GM13976 (cell line): ENCODE results near the gene NT5C.
"Not testable (repeated sequence)": the region's sequence is repeated elsewhere in the genome, so short reads cannot be mapped to it uniquely, and the experiment has no call there.

Experiments
- DNase-seq: peaks from one replicate; pipeline ENCODE4 v3.0.0; 2012; ENCODE audit warnings: low spot score
- in situ Hi-C: fragments of 300-500 bp; cut with MboI; formaldehyde crosslinking; loops from one replicate; pipeline ENCODE4 v1.12.0; 2022; ENCODE audit warnings: low sequenced_read_pairs, mixed read lengths, inconsistent platforms; ENCODE audit not compliant: unreplicated experiment
- TF ChIP-seq, protein P1 (sequence below): IDR thresholded peaks from 2 replicates; pipeline ENCODE4 v1.5.1; 2012; ENCODE audit warnings: borderline replicate concordance, mild to moderate bottlenecking; ENCODE audit not compliant: insufficient read depth; ENCODE audit errors: extremely low read depth, missing control alignments, control extremely low read depth

Gene NT5C

DNA sequence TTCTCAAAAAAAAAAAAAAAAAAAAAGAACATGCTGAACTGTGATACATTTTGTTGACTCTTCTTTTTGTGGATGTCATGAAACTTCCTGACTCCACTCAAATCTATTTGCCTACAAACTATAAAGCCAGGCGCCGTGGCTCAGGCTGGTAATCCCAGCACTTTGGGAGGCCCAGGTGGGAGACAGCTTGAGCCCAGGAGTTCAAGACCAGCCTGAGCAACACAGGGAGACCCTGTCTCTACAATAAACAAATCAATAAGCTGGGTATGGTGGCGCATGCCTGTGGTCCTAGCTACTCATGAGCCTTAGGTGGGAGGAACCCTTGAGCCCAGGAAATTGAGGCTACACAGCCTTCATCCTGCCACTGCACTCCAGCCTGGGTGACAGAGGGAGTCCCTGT, 1.5 kb upstream of the NT5C start:
- in situ Hi-C loops, result no loop called here
- TF ChIP-seq, protein P1, sequence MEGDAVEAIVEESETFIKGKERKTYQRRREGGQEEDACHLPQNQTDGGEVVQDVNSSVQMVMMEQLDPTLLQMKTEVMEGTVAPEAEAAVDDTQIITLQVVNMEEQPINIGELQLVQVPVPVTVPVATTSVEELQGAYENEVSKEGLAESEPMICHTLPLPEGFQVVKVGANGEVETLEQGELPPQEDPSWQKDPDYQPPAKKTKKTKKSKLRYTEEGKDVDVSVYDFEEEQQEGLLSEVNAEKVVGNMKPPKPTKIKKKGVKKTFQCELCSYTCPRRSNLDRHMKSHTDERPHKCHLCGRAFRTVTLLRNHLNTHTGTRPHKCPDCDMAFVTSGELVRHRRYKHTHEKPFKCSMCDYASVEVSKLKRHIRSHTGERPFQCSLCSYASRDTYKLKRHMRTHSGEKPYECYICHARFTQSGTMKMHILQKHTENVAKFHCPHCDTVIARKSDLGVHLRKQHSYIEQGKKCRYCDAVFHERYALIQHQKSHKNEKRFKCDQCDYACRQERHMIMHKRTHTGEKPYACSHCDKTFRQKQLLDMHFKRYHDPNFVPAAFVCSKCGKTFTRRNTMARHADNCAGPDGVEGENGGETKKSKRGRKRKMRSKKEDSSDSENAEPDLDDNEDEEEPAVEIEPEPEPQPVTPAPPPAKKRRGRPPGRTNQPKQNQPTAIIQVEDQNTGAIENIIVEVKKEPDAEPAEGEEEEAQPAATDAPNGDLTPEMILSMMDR, result no peak
- DNase-seq, result no peak

DNA sequence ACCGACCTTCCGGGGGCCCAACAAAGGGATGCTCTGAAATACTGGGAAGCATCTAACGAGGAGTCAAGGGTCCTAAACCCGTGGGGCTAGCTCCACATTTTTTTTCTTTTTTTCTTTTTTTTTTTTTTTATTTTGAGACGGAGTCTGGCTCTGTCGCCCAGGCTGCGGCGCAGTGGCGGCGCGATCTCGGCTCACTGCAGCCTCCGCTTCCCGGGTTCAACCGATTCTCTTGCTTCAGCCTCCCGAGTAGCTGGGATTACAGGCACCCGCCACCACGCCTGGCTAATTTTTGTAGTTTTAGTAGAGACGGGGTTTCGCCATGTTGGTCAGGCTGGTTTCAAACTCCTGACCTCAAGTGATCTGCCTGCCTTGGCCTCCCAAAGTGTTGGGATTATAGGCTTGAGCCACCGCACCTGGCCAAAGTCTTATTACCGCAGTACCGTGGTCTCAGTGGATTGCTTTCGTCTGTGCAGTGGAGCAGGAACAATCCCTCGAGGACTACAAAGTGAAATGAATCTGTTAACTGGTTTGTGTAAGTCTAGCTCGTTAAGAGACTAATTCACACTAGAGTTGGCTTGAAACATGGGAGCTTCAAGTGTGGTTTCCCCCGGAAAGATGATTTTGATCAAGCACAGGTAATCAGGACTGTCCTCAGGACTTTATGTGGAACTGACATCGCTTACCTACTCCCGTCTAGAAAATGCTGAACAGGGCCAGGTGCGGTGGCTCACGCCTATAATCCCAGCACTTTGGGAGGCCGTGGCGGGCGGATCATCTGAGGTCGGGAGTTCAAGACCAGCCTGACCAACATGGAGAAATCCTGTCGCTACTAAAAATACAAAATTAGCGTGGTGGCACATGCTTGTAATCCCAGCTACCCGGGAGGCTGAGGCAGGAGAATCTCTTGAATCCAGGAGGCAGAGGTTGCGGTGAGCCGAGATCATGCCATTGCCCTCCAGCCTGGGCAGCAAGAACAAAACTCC, 767 bp upstream of the NT5C start:
- in situ Hi-C loops, DNase-seq: not testable (repeated sequence)

DNA sequence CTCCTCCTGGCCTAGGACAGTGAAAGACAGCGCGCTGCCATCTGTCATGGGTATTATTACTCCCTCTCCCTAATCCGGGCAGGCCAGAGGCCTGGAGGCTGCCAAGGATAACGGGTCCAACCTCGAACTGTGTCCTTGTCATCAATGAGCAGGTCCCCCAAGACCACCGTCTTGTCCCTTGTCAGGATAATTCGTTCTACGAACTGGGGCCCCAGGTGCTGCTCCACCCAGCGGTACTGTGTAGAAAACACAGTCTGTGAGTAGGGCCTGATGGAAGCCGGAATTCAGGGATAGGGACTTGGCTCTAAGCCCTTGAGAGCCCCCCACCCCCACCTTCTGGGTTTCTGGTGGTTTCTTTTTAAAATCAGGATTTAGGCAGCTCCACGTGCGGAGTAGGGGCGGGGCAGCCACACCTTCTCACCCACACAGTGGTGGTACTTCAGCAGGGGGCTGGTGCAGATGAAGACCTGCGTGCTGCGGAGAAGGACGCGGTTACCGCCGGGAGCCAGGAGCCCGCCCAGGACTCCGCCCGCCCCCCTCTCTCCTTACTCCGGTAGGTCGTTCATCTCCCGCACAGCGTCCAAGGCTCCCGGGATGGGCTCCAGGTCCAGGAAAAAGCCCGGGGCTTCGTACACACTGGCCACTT, 787 bp downstream of the NT5C start:
- in situ Hi-C loops, result no loop called here
- peak; percentile 68 for DNase-seq
- TF ChIP-seq, protein P1, result peak; percentile 75

DNA sequence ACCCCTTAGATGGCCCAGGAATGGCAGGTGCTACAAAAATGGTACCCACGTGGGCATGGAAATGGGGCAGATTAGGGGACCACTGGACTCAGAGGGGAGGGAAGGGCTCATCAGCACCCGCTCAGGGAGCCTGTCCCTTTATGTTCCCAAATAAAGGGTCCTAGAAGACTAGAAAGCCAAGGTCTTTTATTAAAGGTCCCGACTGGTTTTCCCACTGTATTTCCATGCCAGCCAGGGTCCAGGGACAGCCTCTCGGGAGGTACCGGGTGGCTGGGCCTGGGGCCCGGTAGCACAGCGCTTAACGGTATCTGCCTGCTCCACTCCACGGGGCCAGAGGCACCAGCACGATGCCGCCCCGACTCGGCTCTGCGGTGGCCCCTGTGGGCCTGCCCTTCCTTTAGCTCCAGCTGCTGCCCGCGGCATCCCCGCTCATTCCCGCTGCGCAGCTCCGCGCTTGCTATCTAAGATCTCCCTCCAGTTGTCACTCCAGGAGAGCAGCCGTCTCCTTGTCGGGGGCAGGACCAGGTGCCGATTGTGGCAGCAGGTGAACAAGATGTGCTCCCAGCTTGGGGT, 1.4 kb downstream of the NT5C start:
- no peak for DNase-seq
- in situ Hi-C loops, result no loop called here
- TF ChIP-seq, protein P1, result no peak

DNA sequence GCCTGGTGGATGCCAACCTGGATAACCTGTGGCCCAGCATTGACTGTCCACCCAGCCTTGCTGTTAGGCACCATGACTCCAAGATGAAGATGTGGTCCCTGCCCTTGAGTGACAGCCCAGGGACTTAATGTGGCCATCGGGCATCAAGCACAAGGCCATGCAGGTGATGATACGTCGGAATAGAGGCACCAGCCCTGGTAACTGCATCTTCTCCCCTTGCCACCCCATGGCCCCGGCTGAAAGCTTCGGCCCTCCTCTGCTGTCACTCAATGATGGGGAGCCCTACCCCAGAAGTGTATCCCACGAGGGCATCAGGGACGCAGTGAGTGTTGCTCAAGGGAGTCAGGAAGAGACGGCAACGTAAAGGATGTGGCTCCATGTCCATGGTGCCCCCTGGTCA, 2.0 kb downstream of the NT5C start:
- in situ Hi-C loops, result no loop called here
- TF ChIP-seq, protein P1, result no peak
- no peak for DNase-seq

DNA sequence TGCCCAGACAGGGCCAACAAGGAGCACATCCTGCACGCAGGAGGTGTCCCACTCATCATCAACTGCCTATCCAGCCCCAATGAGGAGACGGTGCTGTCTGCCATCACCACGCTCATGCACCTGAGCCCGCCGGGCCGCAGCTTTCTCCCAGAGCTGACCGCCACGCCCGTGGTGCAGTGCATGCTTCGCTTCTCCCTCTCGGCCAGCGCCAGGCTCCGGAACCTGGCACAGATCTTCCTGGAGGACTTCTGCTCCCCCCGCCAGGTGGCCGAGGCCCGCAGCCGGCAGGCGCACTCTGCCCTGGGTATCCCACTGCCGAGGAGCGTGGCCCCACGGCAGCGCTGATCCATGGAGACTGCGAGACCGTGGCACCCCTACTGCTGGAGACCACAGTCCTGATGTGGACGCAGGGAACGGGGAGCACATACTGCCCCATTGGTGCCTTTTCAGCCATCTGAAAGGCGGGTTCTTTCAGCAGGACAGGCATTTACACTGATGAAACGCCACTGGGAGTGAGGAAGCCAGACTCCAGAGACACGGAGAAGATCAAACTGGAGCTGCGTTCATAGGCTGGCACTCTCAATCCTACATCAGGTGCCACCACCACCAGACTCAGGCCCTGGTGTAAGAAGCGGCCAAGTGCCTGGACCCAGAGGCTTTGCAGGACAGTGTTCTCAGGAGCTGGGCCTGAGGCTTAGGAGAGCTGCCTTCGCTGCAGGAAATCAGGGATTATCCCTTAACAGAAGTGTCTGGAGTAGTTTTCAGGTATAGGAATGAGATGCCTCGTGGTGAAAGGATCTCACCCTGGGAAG, 2.6 kb downstream of the NT5C start:
- DNase-seq, result no peak
- in situ Hi-C loops, result no loop called here
- TF ChIP-seq, protein P1, result no peak

DNA sequence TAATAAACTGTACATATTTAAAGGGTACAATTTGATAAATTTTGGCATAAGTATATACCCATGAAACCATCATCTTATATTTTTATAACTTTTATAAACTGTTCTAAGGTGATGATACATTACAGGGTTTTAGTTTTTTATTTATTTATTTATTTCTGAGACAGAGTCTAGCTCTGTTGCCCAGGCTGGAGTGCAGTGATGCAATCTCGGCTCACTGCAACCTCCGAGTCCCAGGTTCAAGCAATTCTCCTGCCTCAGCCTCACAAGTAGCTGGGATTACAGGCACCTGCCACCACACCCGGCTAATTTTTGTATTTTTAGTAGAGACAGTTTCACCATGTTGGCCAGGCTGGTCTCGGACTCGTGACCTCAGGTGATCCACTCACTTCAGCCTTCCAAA, 3.6 kb downstream of the NT5C start:
- in situ Hi-C loops, DNase-seq: not testable (repeated sequence)
